HG03025 (cell line): ENCODE measurements around the gene LY6G6C.

Experiments
- ATAC-seq: cut with Tn5 transposase; IDR thresholded peaks from one replicate; pipeline ENCODE4 v1.9.1; 2021; ENCODE audit warnings: mild to moderate bottlenecking, moderate library complexity; ENCODE audit not compliant: unreplicated experiment, low FRiP score

LY6G6C gene, protein sequence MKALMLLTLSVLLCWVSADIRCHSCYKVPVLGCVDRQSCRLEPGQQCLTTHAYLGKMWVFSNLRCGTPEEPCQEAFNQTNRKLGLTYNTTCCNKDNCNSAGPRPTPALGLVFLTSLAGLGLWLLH

DNA sequence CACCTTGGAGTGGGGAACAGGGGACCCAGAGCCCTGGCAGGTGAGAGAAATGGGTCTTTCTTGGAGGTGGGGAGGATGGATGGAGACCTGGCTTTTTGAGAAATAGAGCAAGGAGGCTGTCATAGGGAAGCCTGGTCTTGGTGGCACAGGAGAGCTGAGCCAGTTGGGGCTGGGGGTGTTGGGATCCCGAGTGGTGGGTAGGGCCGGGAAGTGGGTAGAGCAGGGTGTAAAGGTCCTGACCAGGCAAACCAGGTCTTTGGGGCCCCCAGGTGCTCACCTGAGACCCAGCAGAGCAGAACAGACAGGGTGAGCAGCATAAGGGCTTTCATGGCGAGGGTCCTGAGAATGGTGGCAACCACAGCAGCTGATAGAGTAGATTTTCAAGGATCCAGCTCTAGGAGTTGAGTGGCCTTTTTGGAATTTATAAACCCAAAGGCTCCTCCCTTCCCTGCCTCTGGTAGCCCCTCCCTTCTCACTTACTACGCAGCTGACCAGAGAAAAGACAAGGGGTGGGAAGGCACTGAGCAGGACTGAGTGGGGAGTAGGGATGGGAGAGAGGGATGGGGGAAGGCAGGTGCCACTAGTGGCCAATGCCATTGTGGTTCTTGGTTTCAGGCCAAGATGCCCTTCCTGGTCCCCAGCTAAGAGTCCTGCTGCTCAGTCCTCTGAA, at the start of gene LY6G6C:
LY6G6C (minus strand) TSS at position 396 of the 670 bp plus-strand sequence; CDS start at position 329, 67 bp downstream.
- ATAC-seq, result no peak

DNA sequence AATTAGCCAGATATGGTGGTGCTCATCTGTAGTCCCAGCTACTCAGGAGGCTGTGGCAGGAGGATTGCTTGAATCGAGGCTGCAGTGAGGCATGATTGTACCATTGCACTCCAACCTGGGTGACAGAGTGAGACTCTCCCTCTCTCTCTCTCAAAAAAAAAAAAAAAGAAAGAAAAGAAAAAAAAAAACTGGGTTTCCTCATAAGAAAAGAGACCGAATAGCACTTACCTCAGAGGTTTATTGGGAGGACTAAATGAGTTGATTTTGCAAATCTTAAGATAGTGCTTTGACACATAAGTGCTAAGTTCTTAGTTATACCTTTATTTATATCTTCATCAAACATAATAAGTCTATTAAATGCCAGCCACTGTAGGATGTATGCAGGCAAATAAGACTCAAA, 49.3 kb upstream of the LY6G6C start:
- ATAC-seq, result no peak

DNA sequence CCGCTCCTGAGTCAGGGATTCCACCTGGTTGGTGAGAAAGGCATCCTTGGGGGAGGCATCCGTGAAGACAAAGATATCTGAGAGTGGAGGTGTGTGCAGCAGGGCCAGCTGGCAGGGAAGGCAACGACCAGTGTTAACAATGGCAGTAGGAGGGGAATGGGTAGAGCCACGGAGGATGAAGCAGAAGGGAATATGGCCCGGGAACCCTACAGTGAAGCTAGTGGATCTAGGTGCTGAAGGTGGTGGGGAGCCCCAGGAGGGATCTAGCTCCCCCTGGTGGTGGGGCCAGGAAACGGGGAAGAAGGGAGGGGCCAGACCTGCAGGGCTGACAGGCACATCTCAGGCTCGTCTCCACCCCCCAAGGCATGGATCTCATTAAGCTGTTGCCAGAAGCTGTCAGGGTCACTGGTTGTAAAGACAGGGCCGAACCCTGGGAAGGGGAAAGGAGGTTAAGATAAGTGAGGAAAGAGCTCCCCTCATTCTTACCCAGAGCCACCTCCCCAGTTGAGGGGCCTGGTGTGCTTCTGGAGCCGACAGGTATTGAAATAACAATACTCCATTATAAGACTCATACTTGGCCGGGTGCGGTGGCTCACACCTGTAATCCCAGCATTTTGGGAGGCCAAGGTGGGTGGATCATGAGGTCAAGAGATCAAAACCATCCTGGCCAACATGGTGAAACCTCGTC, 48.3 kb upstream of the LY6G6C start:
- no peak for ATAC-seq

DNA sequence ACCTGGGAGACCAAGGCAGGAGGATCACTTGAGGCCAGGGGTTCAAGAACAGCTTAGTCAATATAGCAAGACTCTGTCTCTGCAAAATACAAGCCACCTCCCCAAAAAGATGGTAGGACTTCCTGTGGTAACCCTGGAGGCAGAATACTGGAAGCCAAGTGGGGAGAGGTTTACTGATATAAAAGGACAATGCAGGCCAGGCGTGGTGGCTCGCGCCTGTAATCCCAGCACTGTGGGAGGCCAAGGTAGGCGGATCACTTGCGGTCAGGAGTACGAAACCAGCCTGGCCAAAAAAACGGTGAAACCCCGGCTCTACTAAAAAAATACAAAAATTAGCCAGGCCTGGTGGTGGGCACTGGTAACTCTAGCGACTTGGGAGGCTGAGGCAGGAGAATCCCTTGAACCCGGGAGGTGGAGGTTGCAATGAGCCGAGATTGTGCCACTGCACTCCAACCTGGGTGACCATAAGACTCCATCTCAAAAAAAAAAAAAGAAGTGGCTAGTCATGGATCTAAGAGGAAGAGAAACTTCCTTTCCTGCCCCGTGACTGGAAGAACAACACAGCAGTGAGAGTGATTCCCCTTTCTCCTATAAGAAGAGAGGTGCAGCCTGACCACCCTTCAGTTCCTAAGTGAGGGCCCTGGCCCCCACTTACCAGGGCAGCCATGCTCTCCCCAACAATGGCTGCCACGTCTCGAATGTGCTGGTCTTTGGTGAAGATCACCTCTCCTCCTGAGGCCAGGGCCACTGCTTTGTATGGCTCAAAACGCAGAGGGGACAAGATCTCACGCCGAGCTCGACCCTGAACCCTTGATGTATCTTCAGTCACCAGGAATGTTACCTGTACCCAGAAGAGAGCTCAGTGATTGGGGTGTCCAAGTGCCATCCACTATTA, 47.1 kb upstream of the LY6G6C start:
- no peak for ATAC-seq

DNA sequence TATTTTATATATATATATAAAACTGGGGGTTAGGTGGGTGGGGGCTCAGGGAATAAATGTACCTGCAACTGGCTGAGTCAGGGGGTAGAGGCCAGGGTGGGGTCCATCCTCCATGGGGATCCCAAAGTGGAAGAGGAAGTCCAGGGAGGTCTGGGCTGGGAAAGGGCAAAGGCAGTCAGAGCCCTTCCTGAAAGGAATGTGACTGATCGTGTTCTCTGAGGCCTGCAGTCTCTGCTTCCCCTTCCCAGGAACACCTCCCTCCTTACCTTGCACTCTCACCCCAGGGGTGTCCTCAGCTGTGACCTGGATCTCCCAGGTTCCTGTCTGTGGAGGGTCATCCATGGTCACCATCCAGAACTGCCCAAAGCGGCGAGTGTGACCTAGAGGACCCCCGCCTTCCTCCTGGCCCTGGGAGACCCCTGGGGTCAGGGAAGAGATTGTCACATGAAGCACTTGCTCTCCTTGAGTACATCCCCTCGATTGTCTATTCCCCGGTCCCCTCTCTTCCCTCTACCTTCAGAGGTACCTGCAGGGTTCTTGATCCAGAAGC, 45.6 kb upstream of the LY6G6C start:
- no peak for ATAC-seq

DNA sequence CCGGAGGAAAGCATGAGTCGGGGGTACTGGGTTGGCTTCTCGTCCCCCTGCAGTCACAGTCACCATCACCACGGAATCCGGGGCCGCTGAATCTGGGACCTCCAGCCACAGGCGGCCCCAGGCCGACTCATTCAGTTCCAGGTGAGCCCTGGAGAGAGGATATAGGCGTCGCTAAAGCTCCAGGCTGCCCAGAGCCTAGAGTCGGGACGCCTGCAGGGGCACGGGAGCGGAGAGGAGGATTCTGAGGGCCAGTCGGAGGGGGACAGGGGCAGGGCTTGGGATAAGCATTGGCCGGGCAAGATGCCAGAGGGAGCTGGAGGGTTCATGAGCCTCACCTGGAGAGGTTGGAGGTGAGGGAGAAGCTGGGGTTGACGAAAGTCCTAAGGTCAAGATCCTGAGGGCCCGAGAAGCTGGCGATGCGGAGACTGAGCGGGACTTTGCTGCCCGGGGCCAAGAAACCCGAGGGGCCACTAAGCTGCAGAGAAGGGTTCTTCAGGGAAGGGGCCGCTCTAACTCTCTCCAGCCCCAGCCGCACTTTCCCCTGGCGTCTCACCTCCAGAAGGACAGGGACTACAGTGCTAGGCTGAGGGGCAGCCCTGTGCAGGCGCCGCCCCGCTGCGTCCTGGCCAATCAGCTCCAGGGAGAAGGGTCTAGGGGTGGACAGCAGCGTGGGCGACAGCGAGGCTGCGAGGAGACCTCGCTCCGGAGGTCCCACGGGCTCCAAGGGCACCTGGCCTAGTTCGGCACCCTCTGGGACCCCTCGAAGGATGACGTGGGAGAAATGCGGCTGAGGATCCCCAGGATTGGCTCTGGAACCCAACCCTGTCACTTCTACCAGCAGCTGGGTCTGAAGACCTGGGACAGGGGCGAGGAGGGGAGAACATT, 44.6 kb upstream of the LY6G6C start:
- no peak for ATAC-seq

DNA sequence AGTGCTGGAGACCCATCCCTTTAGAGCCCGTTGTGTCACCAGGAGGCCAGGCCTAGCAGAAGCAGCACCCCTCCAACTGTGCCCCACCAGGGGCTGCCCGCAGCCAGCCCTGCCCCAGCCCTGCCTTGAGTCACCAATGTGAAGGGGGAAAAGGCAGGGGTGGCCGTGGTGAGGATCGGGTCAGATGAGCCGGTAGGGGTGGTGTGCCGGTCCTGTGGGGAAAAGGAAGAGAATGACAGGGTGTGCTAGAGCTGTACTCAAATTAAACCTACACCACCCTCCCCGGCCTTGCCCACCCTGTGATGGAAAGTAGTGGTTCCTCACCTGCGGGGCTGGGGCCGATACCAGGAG, 44.0 kb upstream of the LY6G6C start:
- ATAC-seq, result no peak

DNA sequence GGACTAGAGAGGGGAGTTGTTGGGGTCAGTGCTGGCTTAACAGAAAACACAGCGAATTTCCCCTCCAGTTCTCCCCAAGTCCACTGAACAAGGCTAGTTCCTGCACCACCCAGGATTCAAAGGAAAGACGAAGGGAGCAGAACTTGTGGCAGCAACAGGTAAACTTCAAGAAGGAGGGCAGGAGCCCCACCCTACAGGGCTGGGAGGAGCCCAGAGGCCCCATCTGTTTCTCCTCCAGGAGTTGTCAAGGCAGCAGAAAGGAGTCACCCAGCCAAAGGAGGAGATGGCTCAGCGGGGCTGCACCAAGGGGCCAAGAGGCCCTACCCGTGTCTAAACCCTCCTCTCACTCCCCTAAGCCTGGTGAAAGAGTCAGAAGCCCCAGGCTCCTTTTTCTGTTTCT, 42.7 kb upstream of the LY6G6C start:
- ATAC-seq, result no peak

DNA sequence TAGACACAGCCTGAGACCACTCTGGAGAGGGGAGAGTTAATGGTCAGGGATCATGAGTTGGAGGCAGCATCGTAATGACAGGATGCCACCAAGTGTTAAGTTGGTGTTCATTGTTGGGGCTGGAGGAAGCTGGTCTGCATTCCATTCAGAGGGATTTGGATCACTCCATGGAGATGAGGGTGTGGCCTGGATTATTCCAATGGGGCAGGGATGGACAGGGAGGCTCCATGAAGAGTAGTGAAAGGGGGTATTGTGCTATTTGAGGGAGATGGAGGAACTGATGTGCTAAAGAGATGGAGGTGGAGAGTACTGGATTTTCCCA, 42.0 kb upstream of the LY6G6C start:
- ATAC-seq, result no peak

DNA sequence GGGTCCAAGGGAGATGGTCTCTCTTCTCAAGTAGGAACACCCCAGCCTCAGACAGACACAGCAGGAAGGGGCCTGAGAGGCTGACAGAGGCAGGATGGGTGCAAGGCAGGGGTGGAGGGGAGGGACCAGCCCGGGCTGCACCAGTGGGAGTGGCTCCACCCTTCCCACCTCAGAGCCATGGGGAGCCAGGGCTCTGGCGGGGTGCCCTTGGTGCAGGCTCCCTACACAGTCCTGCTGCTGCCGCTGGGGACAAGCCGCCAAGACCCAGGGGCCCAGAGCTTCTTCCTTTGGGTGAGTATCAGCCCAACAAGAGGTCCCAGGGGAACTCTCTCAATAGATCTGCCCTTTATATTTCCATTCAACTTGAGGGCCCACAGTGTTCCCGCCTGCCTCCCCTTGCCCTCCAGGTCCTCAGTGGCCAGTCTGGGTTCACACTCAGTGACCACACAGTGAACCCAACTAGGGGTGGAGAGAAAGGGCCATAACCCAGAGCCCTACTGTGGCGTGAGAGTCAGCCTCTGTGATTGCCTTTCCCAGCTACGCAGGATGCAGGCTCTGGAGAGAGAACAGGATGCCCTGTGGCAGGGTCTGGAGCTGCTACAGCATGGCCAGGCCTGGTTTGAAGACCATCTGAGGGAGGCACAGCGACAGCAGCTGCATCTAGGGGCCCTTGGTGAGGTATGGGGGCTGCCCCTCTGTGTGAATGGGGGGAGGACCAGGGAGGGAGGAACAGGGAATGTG, 41.5 kb upstream of the LY6G6C start:
- no peak for ATAC-seq

DNA sequence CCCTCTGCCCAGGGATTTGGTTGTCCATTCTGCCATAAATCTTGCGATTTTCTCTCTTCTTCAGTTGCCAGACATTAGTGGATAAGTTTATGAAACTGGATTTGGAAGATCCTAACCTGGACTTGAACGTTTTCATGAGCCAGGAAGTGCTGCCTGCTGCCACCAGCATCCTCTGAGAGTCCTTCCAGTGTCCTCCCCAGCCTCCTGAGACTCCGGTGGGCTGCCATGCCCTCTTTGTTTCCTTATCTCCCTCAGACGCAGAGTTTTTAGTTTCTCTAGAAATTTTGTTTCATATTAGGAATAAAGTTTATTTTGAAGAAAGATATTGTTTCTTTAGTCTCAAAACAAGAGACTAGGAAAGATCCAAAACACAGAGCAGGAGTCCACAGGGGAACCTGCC, 40.8 kb upstream of the LY6G6C start, which contains the start of gene SAPCD1:
SAPCD1 (plus strand) TSS at position 301 of the 400 bp plus-strand sequence. CDS start 399 bp downstream, outside the sequence.
- ATAC-seq, result no peak

DNA sequence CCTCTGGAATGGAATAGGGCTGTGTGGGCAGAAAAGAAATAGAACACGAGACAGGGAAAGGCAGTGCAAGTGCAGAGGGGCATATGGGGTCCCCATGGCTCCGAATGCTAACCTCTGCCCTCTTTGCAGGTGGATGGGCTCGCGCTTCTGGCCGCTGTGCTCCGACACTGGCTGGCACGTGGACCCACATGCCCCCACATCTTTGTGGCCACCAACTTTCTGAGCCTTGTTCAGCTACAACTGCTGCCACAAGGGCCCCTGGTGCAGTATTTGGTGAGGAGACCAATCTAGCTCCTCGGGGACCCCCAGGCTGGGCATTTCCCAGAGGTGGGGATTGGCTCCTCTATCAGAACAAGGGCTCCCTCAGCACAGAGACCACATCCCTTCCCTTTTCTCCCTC, 39.8 kb upstream of the LY6G6C start:
- ATAC-seq, result no peak

DNA sequence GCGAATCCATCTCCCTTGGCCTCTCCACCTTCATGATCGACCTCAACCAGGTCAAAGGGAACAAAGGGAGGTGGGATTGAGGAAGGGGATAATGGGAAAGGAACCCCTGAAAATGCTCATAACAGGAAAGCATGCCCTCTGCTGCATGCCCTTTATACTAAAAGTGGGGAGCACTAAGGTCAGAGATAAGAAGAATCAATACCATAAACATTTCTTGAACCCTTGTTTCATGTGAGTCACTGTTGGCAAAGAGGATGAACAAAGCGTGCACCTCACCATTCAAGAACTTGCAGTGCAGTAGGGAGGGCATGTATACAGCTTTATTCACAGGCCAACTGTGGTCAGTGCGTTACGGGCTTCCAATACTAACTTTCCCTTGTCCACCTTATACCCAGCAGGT, 39.2 kb upstream of the LY6G6C start:
- ATAC-seq, result no peak

DNA sequence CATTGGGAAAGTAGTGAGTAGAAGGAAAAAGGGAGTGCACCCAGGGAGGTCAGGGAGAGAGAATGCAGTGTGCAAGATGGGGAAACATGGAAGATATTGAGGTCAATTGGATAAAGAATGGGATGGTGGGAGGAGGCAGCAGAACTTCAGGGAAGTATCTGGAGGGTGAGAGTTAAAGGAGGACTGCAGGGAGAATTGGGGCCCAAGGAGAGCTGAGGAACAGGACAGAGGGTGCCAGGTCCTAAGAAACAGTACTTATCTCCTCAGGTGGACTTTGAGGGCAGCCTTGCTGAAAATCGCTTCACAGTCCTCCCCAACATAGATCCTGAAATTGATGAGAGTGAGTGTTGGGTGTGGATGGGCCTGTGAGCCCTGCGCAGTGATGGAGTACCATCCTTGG, 36.7 kb upstream of the LY6G6C start:
- ATAC-seq, result no peak

DNA sequence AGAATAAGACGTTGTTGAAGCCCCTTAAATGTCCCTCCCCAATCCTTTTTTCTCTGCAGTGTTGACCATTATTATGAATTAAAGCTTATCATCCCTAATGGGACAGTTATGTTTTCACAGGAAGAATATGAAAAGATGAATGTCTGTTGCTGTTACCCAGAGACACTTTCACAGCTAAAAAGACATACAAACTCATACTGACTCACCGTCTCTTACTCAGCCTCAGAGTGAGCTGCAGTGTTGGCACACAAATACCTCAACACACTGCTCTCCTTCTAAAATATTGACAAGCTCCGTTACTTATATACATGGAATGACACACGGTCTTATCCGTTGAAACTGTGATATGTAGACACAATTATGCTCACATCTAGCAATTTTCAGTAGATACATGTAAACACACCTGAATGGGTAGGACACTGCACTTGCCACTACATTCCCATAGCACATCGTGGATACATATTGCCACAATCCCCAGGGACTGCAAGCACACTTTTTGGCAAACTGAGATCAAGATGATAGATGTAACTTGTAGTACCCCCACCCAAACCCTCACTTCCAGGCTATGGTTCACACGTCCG, 31.3 kb upstream of the LY6G6C start:
- ATAC-seq, result no peak

DNA sequence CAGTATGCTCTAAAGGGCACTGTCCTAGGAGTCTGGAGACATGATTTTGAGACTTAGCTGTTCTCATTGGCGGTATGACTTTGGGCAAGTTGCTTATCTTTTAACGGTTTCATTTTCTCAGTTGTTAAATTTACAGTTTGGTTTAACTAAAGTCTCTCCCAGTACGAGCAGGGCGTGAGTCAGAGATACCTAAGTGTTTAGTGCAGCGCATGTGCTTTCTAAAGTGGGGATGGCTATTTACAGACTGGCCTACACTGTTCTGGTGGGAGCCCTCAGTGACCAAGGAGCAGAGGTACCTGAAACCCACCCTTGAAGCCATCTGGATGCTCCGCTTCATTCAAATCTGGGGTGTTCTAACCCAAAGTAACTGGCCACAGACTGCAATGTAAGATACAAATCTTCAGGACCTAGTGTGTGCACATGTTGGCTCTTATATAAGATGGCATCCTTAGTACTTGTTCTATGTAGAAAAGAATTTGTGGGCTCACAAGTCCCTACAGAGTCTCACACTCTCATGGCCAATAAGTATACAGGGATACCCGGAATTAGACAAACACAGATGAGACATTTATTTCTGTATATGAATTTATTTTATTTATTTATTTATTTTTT, 29.0 kb upstream of the LY6G6C start:
- no peak for ATAC-seq

DNA sequence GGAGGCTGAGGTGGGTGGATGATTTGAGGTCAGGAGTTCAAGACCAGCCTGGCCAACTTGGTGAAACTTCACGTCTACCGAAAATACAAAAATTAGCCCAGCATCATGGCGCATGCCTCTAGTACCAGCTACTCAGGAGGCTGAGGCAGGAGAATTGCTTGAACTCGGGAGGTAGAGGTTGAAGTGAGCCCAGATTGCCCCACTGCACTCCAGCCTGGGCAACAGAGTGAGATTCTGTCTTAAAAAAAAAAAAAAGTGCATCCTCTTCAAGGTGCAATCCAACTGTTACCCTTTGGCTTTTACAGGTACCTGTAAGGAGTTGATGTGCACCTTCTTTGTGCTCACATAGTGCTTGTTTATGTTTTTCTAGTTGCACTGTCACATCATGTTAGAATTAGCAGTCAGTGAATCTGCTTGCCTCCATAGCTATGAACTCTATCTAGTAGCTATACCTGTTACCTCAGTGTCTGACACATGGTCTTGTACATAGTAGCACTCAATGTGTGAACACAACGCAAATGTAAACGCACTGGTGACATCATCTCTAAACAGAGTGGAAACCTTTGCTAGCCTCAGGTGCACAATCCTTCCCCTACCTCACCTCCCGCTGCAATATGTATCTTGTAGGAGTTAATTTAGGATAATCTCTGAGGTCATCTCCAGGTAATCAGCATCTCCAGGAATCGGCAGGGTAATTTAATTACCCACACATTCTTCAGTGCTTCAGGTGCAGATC, 27.9 kb upstream of the LY6G6C start:
- ATAC-seq, result no peak

DNA sequence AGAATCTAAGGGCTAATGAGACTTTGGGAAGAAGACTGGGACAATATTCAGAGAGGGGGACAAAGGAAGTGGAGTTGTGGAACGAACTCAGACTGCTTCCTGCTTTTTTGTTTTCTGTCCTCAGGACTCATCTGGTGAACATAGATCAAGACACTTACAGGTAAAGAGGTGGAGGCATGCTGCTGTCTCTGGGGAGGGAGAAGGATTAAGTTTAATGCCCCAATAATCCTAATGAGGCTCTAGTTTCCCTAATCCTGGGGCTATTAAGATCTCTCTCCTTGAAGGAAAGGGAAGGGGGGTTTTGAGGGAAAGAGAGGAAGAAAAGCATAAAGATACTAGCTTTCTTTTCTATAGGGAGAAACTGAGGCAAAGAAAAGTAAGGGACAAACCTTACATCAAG, 22.9 kb upstream of the LY6G6C start:
- ATAC-seq, result no peak
